ENCODE results near the gene TUBGCP3.

The TUBGCP3 gene

GRCh38 chr13:112479389-112479788 is 108.6 kb downstream of the TUBGCP3 start:
- no peak for DNase-seq (ENCODE audit: low read depth)

DNA sequence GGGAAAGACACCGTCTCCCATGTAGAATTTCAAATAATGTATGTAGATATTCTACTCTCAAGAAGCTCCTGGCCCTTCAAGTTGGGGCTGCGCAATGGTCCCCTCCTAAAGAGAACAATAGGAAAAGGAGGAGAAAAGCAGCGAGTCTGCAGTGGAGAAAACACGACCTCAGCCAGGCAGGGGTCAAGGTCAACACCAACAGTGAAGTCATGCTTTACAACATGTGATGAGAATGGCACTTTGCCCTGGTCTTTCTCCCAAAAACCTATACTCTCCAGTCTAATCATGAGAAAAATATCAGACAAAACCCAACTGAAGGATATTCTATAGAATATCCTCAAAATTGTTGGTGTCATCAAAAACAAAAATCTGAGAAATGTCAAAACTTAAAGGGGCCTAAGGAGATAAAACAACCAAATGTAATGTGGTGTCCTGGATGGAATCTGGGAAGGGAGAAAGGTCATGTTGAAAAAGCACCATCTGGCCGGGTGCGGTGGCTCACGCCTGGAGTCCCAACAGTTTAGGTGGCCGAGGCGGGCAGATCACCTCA is 110.8 kb downstream of the TUBGCP3 start:
- no peak for DNase-seq (ENCODE audit: low read depth)

GRCh38 chr13:112475889-112476288 is 112.1 kb downstream of the TUBGCP3 start:
- no peak for DNase-seq (ENCODE audit: low read depth)

GRCh38 chr13:112474869-112475268 is 113.1 kb downstream of the TUBGCP3 start:
- DNase-seq (ENCODE audit: low read depth) = no peak

DNA sequence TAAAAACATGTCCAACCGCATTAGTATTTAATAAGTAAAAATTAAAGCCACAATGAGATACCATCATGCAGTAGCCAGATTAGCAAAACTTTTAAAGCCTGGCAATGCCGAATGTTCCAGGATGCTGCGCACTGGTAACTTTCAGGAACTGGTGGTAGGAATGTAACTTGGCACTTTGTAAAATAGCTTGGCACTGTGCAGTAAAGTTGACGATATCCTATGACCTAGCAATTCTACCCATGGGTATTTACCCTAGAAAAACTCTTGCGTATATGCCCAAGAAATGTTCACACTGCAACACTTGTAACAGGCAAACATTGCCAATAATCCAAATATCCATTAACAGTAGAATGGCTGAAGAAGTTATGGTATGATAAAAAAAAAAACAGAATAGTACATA is 114.1 kb downstream of the TUBGCP3 start:
- no peak for DNase-seq (ENCODE audit: low read depth)

DNA sequence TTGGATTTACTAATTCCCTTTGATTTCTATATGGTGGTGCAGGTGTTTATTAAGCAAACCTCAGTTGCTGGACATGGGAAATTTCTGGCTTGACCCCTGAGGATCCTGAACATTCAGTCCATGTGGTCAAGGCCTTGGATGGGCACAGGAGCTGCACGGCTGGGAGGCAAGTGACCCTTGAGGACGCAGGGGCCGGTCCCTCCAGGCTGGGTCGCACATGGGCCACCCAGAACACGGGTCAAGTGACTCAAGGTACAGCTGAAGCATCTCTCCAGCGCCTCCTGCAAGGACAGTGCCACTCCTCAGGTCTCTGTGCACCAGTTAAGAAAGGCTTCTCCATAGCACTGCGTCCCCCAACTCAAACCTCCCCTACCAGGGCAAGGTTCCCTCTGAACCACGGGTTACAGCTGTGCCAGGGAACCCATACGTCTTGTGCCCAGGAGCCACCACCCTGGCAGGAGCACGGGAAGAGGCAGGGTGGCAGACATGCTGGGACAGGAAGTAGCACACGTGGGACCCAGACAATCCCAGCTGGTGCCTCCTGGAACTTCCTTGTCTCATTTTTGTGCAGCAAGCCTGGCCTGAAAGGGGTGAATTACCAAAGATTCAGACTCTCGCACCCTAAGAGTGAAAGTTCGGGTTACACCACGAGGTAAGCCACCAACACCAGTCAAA is 118.7 kb downstream of the TUBGCP3 start:
- DNase-seq (ENCODE audit: low read depth) = no peak

DNA sequence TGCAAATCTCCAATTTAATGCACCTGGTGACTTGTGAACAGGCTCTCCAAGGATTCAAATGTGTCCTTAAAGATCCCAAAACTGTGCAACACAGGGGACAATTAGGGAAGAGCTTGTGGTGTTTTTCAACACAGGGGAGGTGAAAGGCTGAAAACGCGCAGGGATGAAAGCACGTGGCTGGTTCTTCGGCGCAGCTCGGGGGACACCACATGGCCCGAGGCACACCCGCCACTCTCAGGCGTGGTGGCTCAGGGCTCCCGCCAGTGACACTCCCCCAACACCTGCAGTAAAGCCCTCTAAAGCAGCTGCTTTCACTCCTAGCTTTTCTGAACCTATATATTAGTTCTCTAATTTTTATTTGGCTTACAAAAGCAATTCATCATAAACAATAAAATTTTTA is 119.9 kb downstream of the TUBGCP3 start:
- DNase-seq (ENCODE audit: low read depth) = no peak

- no peak for DNase-seq (ENCODE audit: low read depth)
Measured at GRCh38 chr13:112467236-112467635, 120.7 kb downstream of the TUBGCP3 start.

- DNase-seq (ENCODE audit: low read depth) = no peak
Measured at GRCh38 chr13:112466132-112467058, 121.6 kb downstream of the TUBGCP3 start.

GRCh38 chr13:112465251-112466131 is 122.5 kb downstream of the TUBGCP3 start:
- no peak for DNase-seq (ENCODE audit: low read depth)

- DNase-seq (ENCODE audit: low read depth) = no peak
Measured at GRCh38 chr13:112464720-112465119, 123.2 kb downstream of the TUBGCP3 start.

DNA sequence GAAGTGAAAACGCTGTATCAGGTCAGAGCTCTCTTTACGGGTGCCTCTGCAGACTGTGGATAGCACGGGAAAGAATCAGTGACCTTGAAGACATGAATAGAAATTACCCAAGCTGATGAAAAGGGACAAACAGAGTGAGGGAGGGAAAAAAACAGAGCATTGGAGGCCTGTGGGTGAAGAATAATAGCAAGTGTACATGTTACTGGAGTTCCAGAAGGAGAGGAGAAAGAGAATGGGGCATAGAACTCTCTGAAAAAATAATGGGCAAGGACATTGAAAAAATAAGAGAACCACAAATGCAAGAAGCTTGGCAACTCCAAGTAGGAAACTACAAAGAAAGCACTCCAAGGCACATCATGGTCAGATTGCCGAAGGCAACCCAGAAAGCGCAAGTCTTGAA is 125.5 kb downstream of the TUBGCP3 start:
- no peak for DNase-seq (ENCODE audit: low read depth)

- DNase-seq (ENCODE audit: low read depth) = no peak
Measured at GRCh38 chr13:112457485-112457884, 130.5 kb downstream of the TUBGCP3 start.

GRCh38 chr13:112457081-112457480 is 130.9 kb downstream of the TUBGCP3 start:
- no peak for DNase-seq (ENCODE audit: low read depth)

- no peak for DNase-seq (ENCODE audit: low read depth)
Measured at GRCh38 chr13:112456138-112457056, 131.6 kb downstream of the TUBGCP3 start.

DNA sequence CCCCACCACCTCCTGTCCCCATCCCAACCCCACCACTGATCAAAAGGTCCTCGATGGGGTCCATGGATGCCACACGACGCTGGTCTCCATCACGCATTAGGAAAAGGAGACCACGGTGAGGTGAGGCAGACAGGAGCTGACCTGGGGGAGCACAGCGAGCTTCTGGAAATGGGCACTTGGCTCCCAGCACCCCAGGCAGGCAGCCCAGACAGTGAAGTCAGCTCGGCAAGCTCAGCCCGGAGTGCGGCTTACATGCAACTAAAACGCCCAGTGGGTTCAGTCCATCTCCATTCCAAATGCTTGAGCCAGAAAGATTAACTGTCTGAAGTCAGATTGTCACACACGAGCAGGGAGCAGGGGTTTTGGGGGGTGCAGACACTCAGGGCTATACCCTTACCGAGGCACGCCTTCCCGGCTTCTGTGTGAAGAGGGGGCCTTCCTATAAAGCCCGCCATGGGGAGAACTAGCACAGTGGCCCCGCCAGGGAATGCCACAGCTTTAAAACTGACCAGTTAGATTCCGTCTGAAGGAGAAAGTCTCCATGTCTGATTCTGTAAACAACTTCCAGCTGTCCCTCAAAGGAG is 132.4 kb downstream of the TUBGCP3 start:
- no peak for DNase-seq (ENCODE audit: low read depth)

DNA sequence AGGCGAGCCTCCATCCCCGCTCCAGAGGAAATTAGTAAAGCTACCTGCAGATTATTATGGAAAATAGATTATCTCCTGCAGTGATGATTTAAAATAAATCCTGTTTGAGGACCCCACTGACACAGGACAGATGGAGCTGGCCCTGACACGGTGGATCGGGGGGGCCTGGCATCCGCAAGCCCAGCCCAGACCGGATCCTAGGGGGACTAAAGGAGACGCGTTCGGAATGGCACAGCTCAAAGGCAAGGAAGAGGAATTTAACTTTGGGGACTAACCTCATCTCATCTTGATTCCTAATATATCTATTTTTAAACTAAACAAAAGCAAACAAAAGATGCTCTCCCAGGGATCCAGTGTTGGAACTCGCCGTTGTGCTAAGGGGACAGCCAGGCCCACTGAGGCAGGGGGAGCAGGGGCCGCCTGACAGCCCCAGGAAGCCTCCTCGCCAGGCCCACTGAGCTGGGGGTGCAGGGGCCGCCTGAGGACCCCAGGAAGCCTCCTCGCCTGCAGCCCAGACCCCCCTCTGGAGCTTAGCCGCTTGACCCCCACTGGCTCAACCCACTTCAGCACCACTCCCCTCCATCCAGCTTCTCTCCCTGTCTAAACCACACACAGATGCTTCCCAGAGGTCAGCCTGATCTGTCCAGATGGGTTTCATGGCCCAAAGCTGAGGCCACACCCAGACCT is 133.2 kb downstream of the TUBGCP3 start:
- no peak for DNase-seq (ENCODE audit: low read depth)

- DNase-seq (ENCODE audit: low read depth) = no peak
Measured at GRCh38 chr13:112453874-112454647, 133.9 kb downstream of the TUBGCP3 start.

DNA sequence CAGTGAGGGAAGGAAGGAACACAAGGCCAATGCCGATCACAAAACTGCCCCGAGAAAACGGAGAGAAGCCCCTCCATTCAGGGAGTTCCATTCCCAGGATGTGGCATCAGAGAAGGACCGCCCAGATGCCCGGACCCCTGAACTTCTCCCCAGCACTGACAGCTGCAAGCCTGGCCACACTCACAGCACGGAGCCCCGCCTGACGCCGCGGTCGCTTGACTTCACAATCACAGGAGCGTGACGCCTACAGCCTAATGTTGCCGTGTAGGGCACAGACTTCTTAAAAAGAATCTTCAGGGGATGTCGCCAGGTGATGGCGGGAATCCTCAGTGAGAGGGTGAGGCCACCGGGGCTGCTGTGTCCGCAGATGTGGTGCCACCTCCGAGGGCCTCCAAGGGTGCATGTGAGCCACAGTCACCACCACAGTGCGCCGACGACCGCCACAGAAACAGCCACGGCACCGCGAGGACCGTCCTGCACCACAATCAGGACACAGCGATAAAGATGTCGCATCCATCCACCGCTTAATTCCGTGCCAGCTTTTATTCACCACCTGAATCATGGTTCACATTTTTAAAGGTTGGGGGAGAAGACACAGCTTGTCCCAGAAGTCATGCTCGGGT is 134.6 kb downstream of the TUBGCP3 start:
- no peak for DNase-seq (ENCODE audit: low read depth)
